GM19035 (cell line): ENCODE measurements around the gene PRLHR.

ENCODE experiments used
- ATAC-seq: cut with Tn5 transposase; IDR thresholded peaks from one replicate; pipeline ENCODE4 v1.9.1; 2021; ENCODE audit not compliant: unreplicated experiment

PRLHR gene

GRCh38 chr10:118587881-118588651 lies 7.4 kb downstream of the PRLHR start:
- ATAC-seq = no peak

GRCh38 chr10:118586911-118587310 lies 8.5 kb downstream of the PRLHR start:
- ATAC-seq = no peak

GRCh38 chr10:118585794-118586193 lies 9.7 kb downstream of the PRLHR start:
- no peak for ATAC-seq

- no peak for ATAC-seq
Observed at GRCh38 chr10:118585234-118585633, 10.2 kb downstream of the PRLHR start.

GRCh38 chr10:118584181-118584954 lies 11.1 kb downstream of the PRLHR start:
- ATAC-seq = no peak

- ATAC-seq = no peak
Observed at GRCh38 chr10:118583611-118584010, 11.8 kb downstream of the PRLHR start.

GRCh38 chr10:118582511-118582910 lies 12.9 kb downstream of the PRLHR start:
- no peak for ATAC-seq

- ATAC-seq = no peak
Observed at GRCh38 chr10:118581340-118581739, 14.1 kb downstream of the PRLHR start.

- no peak for ATAC-seq
Observed at GRCh38 chr10:118580702-118581101, 14.7 kb downstream of the PRLHR start.

GRCh38 chr10:118573512-118573911 lies 21.9 kb downstream of the PRLHR start:
- no peak for ATAC-seq

GRCh38 chr10:118572256-118573041 lies 23.0 kb downstream of the PRLHR start:
- no peak for ATAC-seq

GRCh38 chr10:118571123-118571522 lies 24.3 kb downstream of the PRLHR start:
- ATAC-seq = no peak

- no peak for ATAC-seq
Observed at GRCh38 chr10:118570591-118570990, 24.9 kb downstream of the PRLHR start.

- no peak for ATAC-seq
Observed at GRCh38 chr10:118569882-118570252, 25.6 kb downstream of the PRLHR start.

- ATAC-seq = no peak
Observed at GRCh38 chr10:118569241-118569881, 26.1 kb downstream of the PRLHR start.

GRCh38 chr10:118568327-118568848 lies 27.1 kb downstream of the PRLHR start:
- no peak for ATAC-seq

- ATAC-seq = no peak
Observed at GRCh38 chr10:118567701-118568248, 27.7 kb downstream of the PRLHR start.

GRCh38 chr10:118566911-118567310 lies 28.5 kb downstream of the PRLHR start:
- ATAC-seq = no peak

GRCh38 chr10:118565301-118566075 lies 30.0 kb downstream of the PRLHR start:
- ATAC-seq = no peak

GRCh38 chr10:118564652-118565051 lies 30.8 kb downstream of the PRLHR start:
- no peak for ATAC-seq
